Activated T-helper 17 cell treated with anti-CD3 and anti-CD28 coated beads, Interleukin-2, amount 50 U/mL, for 72 hours (primary cell): Measurements from ENCODE around the gene LRRC34. TPM values are rescaled to one million over a fixed set of nuclear protein-coding genes. Genes with fewer than 3 reads are reported as not detected.
A peak's percentile ranks its signal among the peaks of the same experiment; 100 is the strongest.

Source experiments
- ATAC-seq: fragments of 150-1000 bp; cut with Tn5 transposase; replicated peaks from 2 replicates; pipeline ENCODE4 v1.10.0; 2021; ENCODE audit warnings: mild to moderate bottlenecking, moderate library complexity
- H3K27ac Mint-ChIP-seq: one replicate; pipeline ENCODE4 v1.8.0; 2022; ENCODE audit warnings: mixed read lengths
- H3K27me3 Mint-ChIP-seq: one replicate; pipeline ENCODE4 v1.8.0; 2022; ENCODE audit warnings: mixed read lengths
- H3K36me3 Mint-ChIP-seq: one replicate; pipeline ENCODE4 v1.8.0; 2022; ENCODE audit warnings: low read depth, mild to moderate bottlenecking, mixed read lengths
- H3K4me1 Mint-ChIP-seq: one replicate; pipeline ENCODE4 v1.8.0; 2022; ENCODE audit warnings: mixed read lengths
- H3K4me3 Mint-ChIP-seq: one replicate; pipeline ENCODE4 v1.8.0; 2022; ENCODE audit warnings: mild to moderate bottlenecking, mixed read lengths
- H3K9me3 Mint-ChIP-seq: one replicate; pipeline ENCODE4 v1.8.0; 2022; ENCODE audit warnings: mixed read lengths
- total RNA-seq, 2 donors: library from RNA; stranded (reverse); gene quantifications; one replicate each; pipeline ENCODE4 v1.2.3, GENCODE V29; 2022

LRRC34 gene
- total RNA-seq, 2 donors from 2014 or later: 1.4 to 1.7 TPM

- Mint-ChIP-seq H3K27ac (peak overlapping the region; percentile 96), H3K9me3 (no peaks in the 10 kb centered on the region), H3K4me1 (peaks cover 14% of the 10 kb centered on the region), H3K27me3 (no peaks in the 10 kb centered on the region), H3K4me3 (peak overlapping the region; percentile 94), H3K36me3 (peaks cover 6% of the 10 kb centered on the region)
- peak; percentile 55 for ATAC-seq
Observed at GRCh38 chr3:169764312-169764881, 48.3 kb downstream of the LRRC34 start.

GRCh38 chr3:169760479-169760878, 52.2 kb downstream of the LRRC34 start:
- Mint-ChIP-seq H3K27ac (no peak overlapping the region), H3K4me3 (no peak overlapping the region)

GRCh38 chr3:169759256-169759655, 53.4 kb downstream of the LRRC34 start:
- no peaks in the 10 kb centered on the region for H3K27me3 Mint-ChIP-seq
- H3K4me1 Mint-ChIP-seq: peaks cover 12% of the 10 kb centered on the region
- no peaks in the 10 kb centered on the region for H3K9me3 Mint-ChIP-seq
- peak; percentile 88 for ATAC-seq
- peaks cover 4% of the 10 kb centered on the region for H3K36me3 Mint-ChIP-seq
- peak overlapping the region; percentile 28 for H3K27ac Mint-ChIP-seq
- peak overlapping the region; percentile 58 for H3K4me3 Mint-ChIP-seq

More at GRCh38 chr3:169760479-169760878, 52.2 kb downstream of the LRRC34 start:
- Mint-ChIP-seq H3K27me3 (no peaks in the 10 kb centered on the region), H3K36me3 (peaks cover 6% of the 10 kb centered on the region), H3K4me1 (peaks cover 18% of the 10 kb centered on the region), H3K9me3 (no peaks in the 10 kb centered on the region)
- no peak for ATAC-seq

- Mint-ChIP-seq H3K27ac (peak overlapping the region; percentile 28), H3K4me1 (peaks cover 8% of the 10 kb centered on the region), H3K4me3 (no peak overlapping the region), H3K9me3 (no peaks in the 10 kb centered on the region), H3K27me3 (no peaks in the 10 kb centered on the region), H3K36me3 (no peaks in the 10 kb centered on the region)
- ATAC-seq: no peak
Observed at GRCh38 chr3:169758359-169758994, 54.2 kb downstream of the LRRC34 start.

- Mint-ChIP-seq H3K27ac (no peak overlapping the region), H3K4me1 (peaks cover 8% of the 10 kb centered on the region), H3K27me3 (peaks cover 7% of the 10 kb centered on the region), H3K4me3 (no peak overlapping the region), H3K36me3 (no peaks in the 10 kb centered on the region), H3K9me3 (no peaks in the 10 kb centered on the region)
- ATAC-seq: no peak
Observed at GRCh38 chr3:169755488-169755887, 57.2 kb downstream of the LRRC34 start.

GRCh38 chr3:169754711-169755110, 58.0 kb downstream of the LRRC34 start:
- no peak overlapping the region for H3K4me3 Mint-ChIP-seq
- ATAC-seq: no peak

GRCh38 chr3:169751875-169752274, 60.8 kb downstream of the LRRC34 start:
- Mint-ChIP-seq H3K9me3 (no peaks in the 10 kb centered on the region), H3K4me3 (no peak overlapping the region), H3K27ac (no peak overlapping the region), H3K27me3 (peaks cover 26% of the 10 kb centered on the region), H3K36me3 (no peaks in the 10 kb centered on the region), H3K4me1 (peaks cover 7% of the 10 kb centered on the region)
- ATAC-seq: no peak

More at GRCh38 chr3:169754711-169755110, 58.0 kb downstream of the LRRC34 start:
- Mint-ChIP-seq H3K4me1 (peaks cover 8% of the 10 kb centered on the region), H3K36me3 (no peaks in the 10 kb centered on the region), H3K9me3 (no peaks in the 10 kb centered on the region), H3K27me3 (peaks cover 13% of the 10 kb centered on the region), H3K27ac (no peak overlapping the region)

GRCh38 chr3:169750665-169751064, 62.0 kb downstream of the LRRC34 start:
- no peaks in the 10 kb centered on the region for H3K36me3 Mint-ChIP-seq
- H3K27ac Mint-ChIP-seq: no peak overlapping the region
- peaks cover 7% of the 10 kb centered on the region for H3K4me1 Mint-ChIP-seq
- ATAC-seq: no peak
- no peaks in the 10 kb centered on the region for H3K9me3 Mint-ChIP-seq
- no peak overlapping the region for H3K4me3 Mint-ChIP-seq
- peaks cover 34% of the 10 kb centered on the region for H3K27me3 Mint-ChIP-seq

- ATAC-seq: peak; percentile 80
- no peak overlapping the region for H3K27ac Mint-ChIP-seq
- peaks cover 34% of the 10 kb centered on the region for H3K27me3 Mint-ChIP-seq
- H3K4me3 Mint-ChIP-seq: no peak overlapping the region
- no peaks in the 10 kb centered on the region for H3K36me3 Mint-ChIP-seq
- peaks cover 7% of the 10 kb centered on the region for H3K4me1 Mint-ChIP-seq
- no peaks in the 10 kb centered on the region for H3K9me3 Mint-ChIP-seq
Observed at GRCh38 chr3:169748670-169749069, 64.0 kb downstream of the LRRC34 start.

- peaks cover 7% of the 10 kb centered on the region for H3K4me1 Mint-ChIP-seq
- H3K4me3 Mint-ChIP-seq: no peak overlapping the region
- ATAC-seq: no peak
- no peak overlapping the region for H3K27ac Mint-ChIP-seq
- H3K36me3 Mint-ChIP-seq: no peaks in the 10 kb centered on the region
- peaks cover 31% of the 10 kb centered on the region for H3K27me3 Mint-ChIP-seq
- no peaks in the 10 kb centered on the region for H3K9me3 Mint-ChIP-seq
Observed at GRCh38 chr3:169746924-169747323, 65.8 kb downstream of the LRRC34 start.

GRCh38 chr3:169744366-169745054, 68.2 kb downstream of the LRRC34 start:
- H3K27me3 Mint-ChIP-seq: peaks cover 20% of the 10 kb centered on the region
- peaks cover 7% of the 10 kb centered on the region for H3K4me1 Mint-ChIP-seq
- no peaks in the 10 kb centered on the region for H3K9me3 Mint-ChIP-seq
- H3K27ac Mint-ChIP-seq: no peak overlapping the region
- H3K36me3 Mint-ChIP-seq: no peaks in the 10 kb centered on the region
- no peak for ATAC-seq
- H3K4me3 Mint-ChIP-seq: no peak overlapping the region

Other genes with a start within 250 kb of the LRRC34 start
- gene MECOM, start 149.2 kb downstream of the LRRC34 start, total RNA-seq: not detected
- 10 to 100 TPM; 14.5 to 14.9 TPM for gene TERC, start 47.8 kb downstream of the LRRC34 start, total RNA-seq
- gene ACTRT3, start 43.3 kb downstream of the LRRC34 start, total RNA-seq: 1 to 10 TPM; 1.9 to 2.0 TPM
- gene MYNN, start 39.5 kb downstream of the LRRC34 start, total RNA-seq: 10 to 100 TPM; 11.8 to 15.0 TPM
- gene LRRIQ4, start within 50 bp of the LRRC34 start, total RNA-seq: under 1 TPM; 0.13 TPM
- gene LRRC31, start 57.0 kb upstream of the LRRC34 start, total RNA-seq: not detected
- not detected for gene SAMD7, start 98.7 kb upstream of the LRRC34 start, total RNA-seq
- 10 to 100 TPM; 64.1 to 78.5 TPM for gene SEC62, start 153.9 kb upstream of the LRRC34 start, total RNA-seq
- gene GPR160, start 225.1 kb upstream of the LRRC34 start, total RNA-seq: 10 to 100 TPM; 11.3 to 15.4 TPM